Inflammatory macrophage treated with lipopolysaccharide for 4 hours (primary cell): Measurements from ENCODE around the gene RETN.

Experiments
- DNase-seq: peaks from one replicate; pipeline ENCODE4 v3.0.0-alpha.2; 2020

RETN gene

GRCh38 chr19:7668842-7669241, at the start of gene RETN:
TSS of gene RETN (plus strand) at chr19:7669049. CDS start at chr19:7669327, 278 bp downstream.
- no peak for DNase-seq

GRCh38 chr19:7619671-7620441, 49.0 kb upstream of the RETN start:
- no peak for DNase-seq

- DNase-seq = no peak
Observed at GRCh38 chr19:7620442-7621412, 48.1 kb upstream of the RETN start.

GRCh38 chr19:7622933-7623685, 45.7 kb upstream of the RETN start:
- peak; percentile 7 for DNase-seq

- no peak for DNase-seq
Observed at GRCh38 chr19:7623725-7624603, 44.9 kb upstream of the RETN start.

GRCh38 chr19:7624810-7625209, 44.0 kb upstream of the RETN start:
- no peak for DNase-seq

GRCh38 chr19:7625763-7626372, 43.0 kb upstream of the RETN start:
- DNase-seq = no peak

- DNase-seq = no peak
Observed at GRCh38 chr19:7627166-7627565, 41.7 kb upstream of the RETN start.

- no peak for DNase-seq
Observed at GRCh38 chr19:7628589-7629311, 40.1 kb upstream of the RETN start.

- peak; percentile 99 for DNase-seq
Observed at GRCh38 chr19:7629347-7630054, 39.3 kb upstream of the RETN start, which contains the start of the genes PET100 and XAB2. TSS of gene PET100 (plus strand) at chr19:7629793. CDS start at chr19:7629834, 41 bp downstream. TSS of gene XAB2 (minus strand) at chr19:7629545. CDS start at chr19:7629527, 18 bp downstream.

- no peak for DNase-seq
Observed at GRCh38 chr19:7631577-7631976, 37.3 kb upstream of the RETN start.

- DNase-seq = no peak
Observed at GRCh38 chr19:7632340-7633203, 36.3 kb upstream of the RETN start.

- no peak for DNase-seq
Observed at GRCh38 chr19:7633698-7634097, 35.2 kb upstream of the RETN start, which contains the start of gene PCP2. TSS of gene PCP2 (minus strand) at chr19:7633719. CDS start at chr19:7633457, 262 bp downstream.

- no peak for DNase-seq
Observed at GRCh38 chr19:7635670-7636069, 33.2 kb upstream of the RETN start.

- DNase-seq = no peak
Observed at GRCh38 chr19:7636317-7636690, 32.5 kb upstream of the RETN start.

- peak; percentile 75 for DNase-seq
Observed at GRCh38 chr19:7636691-7637373, 32.0 kb upstream of the RETN start, which contains the start of gene STXBP2. TSS of gene STXBP2 (plus strand) at chr19:7637110. CDS start at chr19:7637150, 40 bp downstream.

- peak; percentile 80 for DNase-seq
Observed at GRCh38 chr19:7637374-7638256, 31.2 kb upstream of the RETN start.
